HG02973 (cell line): ENCODE results near the gene SNX22.
"Not testable (repeated sequence)": the region's sequence is repeated elsewhere in the genome, so short reads cannot be mapped to it uniquely, and the experiment has no call there.

Source experiments
- ATAC-seq: cut with Tn5 transposase; IDR thresholded peaks from one replicate; pipeline ENCODE4 v1.9.1; 2021; ENCODE audit warnings: moderate library complexity; ENCODE audit not compliant: unreplicated experiment

Gene SNX22

DNA sequence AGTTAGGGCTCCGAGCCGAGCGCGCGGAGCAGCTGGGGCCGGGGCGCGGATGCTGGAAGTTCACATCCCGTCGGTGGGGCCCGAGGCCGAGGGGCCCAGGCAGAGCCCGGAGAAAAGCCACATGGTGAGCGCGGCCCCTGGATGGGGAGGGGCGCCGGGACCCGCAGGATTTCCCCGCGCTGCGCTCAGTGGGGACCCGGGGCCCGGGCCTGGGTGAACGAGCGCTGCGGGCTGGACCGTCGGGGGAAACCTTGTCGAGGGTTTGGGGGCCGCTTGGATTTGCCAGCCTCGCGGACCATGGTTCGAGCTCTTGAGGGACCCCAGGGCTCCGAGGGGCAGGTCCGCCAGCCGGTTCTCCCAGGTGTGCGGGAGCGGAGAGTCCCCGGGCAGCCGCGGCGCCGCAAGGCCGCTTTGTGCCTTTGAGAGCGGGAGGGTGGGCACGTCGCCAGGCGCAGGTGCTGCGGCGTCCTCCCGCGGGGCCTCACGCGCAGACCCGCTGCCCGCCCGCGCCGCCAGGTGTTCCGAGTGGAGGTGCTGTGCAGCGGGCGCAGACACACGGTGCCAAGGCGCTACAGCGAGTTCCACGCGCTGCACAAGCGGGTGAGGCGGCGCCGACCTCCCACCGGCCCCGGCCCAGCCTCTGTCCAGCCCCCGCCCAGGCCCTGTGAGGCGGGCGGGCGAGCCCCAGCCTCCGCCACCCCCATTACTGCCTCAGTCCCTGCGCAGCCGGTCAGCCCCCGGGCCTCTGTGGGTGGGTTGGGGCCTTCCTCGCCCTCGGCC is at the start of gene SNX22:
TSS of gene SNX22 (plus strand) at position 5 of the 780 bp plus-strand sequence. CDS start at position 50, 45 bp downstream.
- no peak for ATAC-seq

DNA sequence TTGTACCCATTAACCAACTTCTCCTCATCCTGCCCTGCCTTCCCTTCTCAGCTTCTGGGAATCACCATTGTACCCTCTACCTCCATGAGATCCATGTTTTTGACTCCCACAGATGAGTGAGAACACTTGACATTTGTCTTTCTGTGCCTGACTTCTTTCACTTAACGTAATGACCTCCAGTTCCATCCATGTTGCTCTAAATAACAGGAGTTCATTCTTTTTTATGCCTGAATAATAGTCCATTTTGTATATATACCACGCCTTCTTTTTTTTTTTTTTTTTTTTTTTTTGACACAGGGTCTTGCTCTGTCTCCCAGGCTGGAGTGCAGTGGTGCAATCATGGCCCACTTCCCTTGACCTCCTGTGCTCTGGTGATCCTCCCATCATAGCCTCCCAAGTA is 49.0 kb upstream of the SNX22 start:
- ATAC-seq = no peak

DNA sequence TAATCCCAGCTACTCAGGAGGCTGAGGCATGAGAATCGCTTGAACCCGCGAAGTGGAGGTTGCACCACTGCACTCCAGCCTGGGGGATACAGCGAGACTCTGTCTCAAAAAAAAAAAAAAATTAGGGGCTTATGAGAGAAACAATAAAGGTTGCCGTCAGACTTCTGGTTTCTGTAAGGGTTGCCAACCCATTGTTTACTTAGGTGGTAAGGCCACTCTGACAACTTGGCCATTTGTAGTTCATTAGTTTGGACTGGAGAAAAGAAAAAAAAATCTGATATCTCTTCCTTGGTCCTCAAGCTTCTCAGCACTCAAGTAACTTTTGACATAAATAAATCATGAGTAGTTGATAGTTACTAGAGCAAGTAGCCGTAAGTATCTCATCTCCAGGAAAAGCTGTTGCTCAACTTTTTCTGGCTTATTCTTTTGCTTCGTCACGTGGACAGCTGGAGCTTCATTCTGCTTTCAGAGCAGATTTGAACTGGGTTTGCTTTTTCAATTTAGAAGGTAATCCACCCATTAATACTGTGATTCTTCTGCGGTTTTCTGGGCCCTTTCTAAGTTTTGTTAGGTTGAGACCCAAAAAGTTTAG is 46.3 kb upstream of the SNX22 start:
- ATAC-seq = no peak

- no peak for ATAC-seq
These were observed 44.2 kb upstream of the SNX22 start for GRCh38 chr15:64107337-64107736.

- not testable (repeated sequence) for ATAC-seq
These were observed 41.3 kb upstream of the SNX22 start for GRCh38 chr15:64110108-64110701.

- no peak for ATAC-seq
These were observed 40.4 kb upstream of the SNX22 start for GRCh38 chr15:64110950-64111678.

DNA sequence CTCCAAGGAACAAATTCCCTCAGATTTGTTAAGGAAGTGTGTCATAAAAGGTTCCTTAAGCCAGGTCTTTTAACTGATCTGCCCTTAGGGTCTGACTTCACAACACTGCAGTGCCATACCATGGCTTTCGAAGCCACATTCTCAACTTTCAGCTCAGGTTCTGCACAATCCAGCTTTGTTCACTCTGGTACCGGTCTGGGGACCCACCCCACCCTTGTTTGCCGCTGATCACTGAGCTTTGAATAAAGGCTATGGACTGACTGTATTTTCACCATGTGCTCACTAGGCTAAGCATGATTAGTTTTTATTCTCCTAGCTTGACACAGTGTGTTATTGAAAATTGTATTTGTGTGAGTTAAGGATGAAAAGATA is 39.9 kb upstream of the SNX22 start:
- no peak for ATAC-seq

- no peak for ATAC-seq
These were observed 39.3 kb upstream of the SNX22 start for GRCh38 chr15:64112073-64112772.

DNA sequence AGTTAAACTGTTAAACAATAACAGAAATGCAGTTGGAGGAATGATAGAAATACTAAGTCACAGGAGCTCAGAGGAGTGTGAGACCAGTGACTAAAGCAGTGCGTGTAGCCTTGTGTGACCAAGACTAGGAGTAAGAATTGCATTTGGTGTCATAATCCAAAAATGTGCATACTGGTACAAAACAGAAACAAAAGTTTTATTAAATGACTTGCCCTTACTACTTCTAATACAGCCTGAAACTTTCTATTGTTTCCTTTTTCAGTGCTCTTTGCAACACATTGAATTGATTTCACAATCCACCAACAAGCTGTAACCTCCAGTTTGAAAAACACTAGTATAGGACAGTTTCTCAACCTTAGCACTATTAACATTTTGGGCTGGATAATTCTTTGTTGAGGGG is 38.6 kb upstream of the SNX22 start:
- ATAC-seq = peak; percentile 58

DNA sequence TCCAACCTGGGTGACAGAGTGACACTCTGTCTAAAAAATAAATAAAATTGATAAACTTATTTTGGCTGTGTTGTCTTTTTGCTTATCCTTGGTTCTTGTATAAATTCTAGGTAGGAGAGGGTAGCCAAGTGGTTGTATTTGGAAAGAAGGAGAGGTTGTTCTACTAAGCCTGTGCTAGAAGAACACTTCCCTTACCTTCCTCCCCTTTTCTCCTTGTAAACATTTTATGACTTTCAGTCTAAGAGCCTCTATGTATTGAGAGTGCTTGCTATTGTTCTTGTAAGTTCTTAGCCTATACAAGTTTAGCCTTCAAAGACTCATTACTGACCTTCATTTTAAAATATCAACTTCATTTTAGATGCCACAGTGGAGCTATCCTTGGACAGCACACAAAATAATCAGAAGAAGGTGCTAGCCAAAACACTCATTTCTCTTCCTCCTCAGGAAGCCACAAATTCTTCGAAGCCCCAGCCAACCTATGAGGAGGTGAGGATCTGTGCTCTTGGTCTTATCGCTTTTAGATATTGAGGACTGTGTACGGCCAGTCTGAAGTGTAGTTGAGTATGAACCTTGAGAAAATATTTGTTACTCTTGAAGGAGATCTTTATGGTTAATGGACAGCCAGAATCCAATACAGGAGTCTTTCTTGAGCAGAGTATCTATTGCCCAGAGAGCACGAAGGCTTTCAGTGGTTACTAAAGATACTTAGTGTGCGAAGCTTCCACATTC is 33.6 kb upstream of the SNX22 start:
- no peak for ATAC-seq

- not testable (repeated sequence) for ATAC-seq
These were observed 31.2 kb upstream of the SNX22 start for GRCh38 chr15:64120322-64120721.

DNA sequence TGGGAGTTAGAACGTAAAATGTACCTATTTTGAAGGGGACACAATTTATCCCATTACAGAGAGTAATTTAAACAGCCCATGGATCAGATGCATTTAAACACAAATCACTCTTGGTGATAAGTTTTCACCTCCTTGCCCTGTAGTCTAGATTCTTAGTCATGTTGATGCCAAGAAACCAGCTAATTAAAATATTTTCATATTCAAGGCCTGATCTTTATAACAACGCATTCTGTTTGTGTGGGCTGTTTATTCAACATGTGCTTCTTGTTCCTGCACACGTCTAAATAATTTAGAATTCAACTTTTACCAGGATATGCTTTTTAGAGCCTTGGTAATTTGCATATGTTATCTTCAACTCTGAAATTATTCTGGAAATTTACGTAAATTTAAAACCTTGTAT is 29.9 kb upstream of the SNX22 start:
- no peak for ATAC-seq

DNA sequence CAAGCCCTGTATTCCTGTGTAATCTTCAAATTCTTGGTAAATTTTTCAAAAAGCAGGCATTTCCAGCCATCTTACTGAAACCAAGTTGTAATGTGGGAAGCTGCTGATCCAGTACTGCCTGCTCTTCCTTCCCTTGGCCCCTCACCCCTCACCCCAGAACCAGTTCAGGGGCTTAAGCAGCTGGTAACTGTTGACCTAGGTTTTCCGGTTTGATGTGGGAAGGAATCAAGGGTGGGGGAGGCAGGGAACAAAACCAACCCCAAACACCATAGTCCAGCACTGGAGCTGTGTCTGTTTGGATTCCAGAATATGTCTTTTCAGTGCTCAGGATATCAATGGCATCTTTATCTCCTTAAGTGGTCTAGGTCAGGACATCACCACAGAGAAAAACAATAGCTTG is 29.1 kb upstream of the SNX22 start:
- no peak for ATAC-seq

DNA sequence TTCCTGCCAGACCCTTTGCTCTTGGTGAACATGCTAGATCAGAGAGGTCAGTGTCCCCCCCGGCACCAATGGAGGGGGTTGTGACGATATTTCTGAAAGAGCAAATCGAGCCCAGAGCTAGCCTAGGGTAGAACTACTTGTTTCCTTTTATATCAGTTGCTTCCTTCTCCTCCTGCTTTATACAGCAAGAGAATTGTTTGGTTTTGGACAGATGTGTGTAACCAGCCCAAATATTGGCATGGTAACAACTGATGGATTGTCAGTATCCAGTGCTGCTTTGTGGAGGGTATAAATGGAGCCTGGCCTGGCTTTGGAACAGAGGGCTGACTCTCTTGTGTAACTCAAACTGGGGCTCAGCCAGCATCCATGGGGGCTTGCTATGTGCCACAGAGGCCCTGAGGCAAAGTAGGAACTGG is 28.6 kb upstream of the SNX22 start:
- ATAC-seq = no peak

- no peak for ATAC-seq
These were observed 25.6 kb upstream of the SNX22 start for GRCh38 chr15:64125978-64126377.

DNA sequence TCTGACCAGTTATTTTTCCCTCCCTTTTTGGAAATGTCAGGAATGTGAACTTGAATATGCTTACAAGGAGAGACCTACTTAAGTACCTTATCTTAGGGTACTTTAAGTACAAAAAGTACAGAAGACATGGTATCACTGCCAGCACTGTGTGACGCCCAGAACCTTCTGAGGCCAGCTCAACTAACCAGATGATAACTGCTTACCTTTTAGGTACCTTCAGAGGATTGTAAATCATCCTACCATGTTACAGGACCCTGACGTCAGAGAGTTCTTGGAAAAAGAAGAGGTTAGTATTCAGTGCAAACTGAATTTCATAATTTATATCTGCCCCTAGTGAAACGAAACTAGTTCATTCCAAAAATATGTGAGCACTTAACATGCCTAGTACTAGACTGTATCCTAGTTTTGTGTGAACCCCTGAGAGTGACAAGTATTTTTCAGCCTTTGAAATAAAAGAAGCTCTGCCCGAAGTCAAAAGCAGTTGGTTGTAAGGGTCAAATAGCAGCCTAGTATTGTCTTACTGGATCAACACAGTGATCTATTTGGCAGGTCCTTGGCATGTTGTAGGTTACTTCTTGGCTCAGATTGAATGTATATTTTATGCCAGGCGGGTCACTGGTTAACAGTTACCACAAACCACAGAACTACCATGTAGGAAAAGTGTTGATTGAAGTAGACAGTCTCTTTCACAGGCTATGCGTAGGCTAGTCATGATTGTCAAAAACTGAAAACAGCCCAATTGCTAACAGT is 23.8 kb upstream of the SNX22 start:
- no peak for ATAC-seq

GRCh38 chr15:64130159-64130558 is 21.4 kb upstream of the SNX22 start:
- ATAC-seq = no peak

- no peak for ATAC-seq
These were observed 20.0 kb upstream of the SNX22 start for GRCh38 chr15:64131547-64131946.

DNA sequence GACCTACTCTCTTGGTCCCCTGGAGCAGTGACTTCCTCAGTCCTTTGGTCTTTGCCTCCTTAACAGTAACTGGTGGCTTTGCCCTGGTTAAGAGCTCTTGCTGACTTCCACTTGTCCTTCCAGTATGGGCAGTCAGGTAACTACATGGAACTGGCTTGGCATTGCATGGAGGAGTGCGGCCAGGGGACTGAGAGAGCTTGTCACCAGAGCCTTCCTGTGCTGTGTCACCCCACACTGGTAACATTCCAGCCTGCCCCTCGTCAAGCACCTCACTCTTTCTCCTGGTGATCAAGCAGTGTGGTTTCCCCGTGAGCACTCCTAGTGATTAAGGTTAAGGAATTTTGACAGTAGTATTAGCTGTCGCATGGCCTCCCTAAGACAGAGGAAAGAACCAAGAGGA is 19.3 kb upstream of the SNX22 start:
- no peak for ATAC-seq
